Glutamatergic neuron (in vitro differentiated cells): ENCODE data around the gene GREM1. TPM values are rescaled to one million over a fixed set of nuclear protein-coding genes. Genes with fewer than 3 reads are reported as not detected.

Source experiments
- DNase-seq: peaks from one replicate; pipeline ENCODE4 v3.0.0; 2022
- H3K27ac Mint-ChIP-seq: one replicate; pipeline ENCODE4 v1.8.0; 2020; ENCODE audit warnings: mild to moderate bottlenecking, mixed read lengths, inconsistent platforms; ENCODE audit not compliant: unreplicated experiment
- H3K27me3 Mint-ChIP-seq: one replicate; pipeline ENCODE4 v1.8.0; 2020; ENCODE audit warnings: mild to moderate bottlenecking, moderate library complexity, mixed read lengths, inconsistent platforms; ENCODE audit not compliant: unreplicated experiment
- H3K36me3 Mint-ChIP-seq: one replicate; pipeline ENCODE4 v1.8.0; 2020; ENCODE audit warnings: mild to moderate bottlenecking, mixed read lengths, inconsistent platforms; ENCODE audit not compliant: unreplicated experiment
- H3K4me1 Mint-ChIP-seq: one replicate; pipeline ENCODE4 v1.8.0; 2020; ENCODE audit warnings: mild to moderate bottlenecking, low read depth, mixed read lengths, inconsistent platforms; ENCODE audit not compliant: unreplicated experiment
- H3K4me3 Mint-ChIP-seq: one replicate; pipeline ENCODE4 v1.8.0; 2020; ENCODE audit warnings: mild to moderate bottlenecking, mixed read lengths, inconsistent platforms; ENCODE audit not compliant: unreplicated experiment
- H3K9me3 Mint-ChIP-seq: one replicate; pipeline ENCODE4 v1.8.0; 2020; ENCODE audit warnings: mild to moderate bottlenecking, moderate library complexity, mixed read lengths, inconsistent platforms; ENCODE audit not compliant: unreplicated experiment
- total RNA-seq: library from RNA; stranded (reverse); fragmentation: NEBNext Ultra II Directional; extraction: Animal tissue kit (Norgen Biotek cat#: 25700); gene quantifications from one replicate; pipeline ENCODE4 v1.2.1, GENCODE V29; 2021; ENCODE audit not compliant: unreplicated experiment
- TF ChIP-seq, protein P1 (sequence below): fragments of 200-600 bp; sonication (generic); IDR thresholded peaks from one replicate; pipeline ENCODE4 v1.5.0; 2021; ENCODE audit not compliant: partially characterized antibody, unreplicated experiment

The GREM1 gene
- total RNA-seq, 1 donor from 2014 or later = not detected

DNA sequence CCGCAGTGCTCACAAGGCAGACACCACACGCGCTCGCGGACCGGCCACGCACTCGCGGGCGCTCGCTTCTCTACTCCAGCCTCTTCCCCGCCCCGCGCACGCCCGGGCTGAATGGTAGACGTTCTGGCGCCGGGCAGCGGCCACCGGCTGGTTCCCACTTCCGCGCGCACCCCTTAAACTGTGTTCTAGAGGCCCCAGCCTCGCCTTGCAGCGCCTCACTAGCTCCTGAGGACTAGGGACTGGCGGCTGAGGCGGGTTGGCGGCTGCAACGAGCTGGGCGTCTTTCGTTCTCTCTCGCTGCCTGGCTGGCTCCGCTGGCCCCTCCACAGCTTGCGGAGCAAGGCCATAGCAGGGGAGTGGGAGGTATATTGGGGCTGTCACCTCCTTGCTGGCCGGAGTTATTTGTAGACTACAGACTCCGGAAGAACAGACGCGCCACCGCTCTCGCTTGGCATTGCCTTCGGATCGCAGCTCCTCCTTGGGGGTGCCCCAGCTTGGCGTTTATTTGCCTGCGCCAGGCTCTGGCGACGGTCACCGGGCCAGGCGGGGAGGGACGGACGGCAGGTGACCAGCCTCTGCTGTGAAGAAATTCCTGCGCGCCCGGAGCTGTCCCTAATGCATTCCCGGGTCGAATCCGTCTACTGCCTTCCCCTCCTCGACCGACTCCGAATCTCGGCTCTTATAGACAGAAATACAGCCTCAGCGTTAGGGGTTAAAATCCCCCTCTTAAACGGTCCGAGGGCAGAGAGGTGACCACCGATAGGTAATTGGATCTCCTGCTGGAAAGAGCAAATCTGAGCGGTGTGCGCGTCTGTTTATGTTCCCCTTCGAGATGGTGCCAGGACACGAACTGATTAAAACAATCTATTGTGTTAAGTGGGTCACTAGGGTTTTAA, 1.3 kb downstream of the GREM1 start:
- TF ChIP-seq, protein P1, sequence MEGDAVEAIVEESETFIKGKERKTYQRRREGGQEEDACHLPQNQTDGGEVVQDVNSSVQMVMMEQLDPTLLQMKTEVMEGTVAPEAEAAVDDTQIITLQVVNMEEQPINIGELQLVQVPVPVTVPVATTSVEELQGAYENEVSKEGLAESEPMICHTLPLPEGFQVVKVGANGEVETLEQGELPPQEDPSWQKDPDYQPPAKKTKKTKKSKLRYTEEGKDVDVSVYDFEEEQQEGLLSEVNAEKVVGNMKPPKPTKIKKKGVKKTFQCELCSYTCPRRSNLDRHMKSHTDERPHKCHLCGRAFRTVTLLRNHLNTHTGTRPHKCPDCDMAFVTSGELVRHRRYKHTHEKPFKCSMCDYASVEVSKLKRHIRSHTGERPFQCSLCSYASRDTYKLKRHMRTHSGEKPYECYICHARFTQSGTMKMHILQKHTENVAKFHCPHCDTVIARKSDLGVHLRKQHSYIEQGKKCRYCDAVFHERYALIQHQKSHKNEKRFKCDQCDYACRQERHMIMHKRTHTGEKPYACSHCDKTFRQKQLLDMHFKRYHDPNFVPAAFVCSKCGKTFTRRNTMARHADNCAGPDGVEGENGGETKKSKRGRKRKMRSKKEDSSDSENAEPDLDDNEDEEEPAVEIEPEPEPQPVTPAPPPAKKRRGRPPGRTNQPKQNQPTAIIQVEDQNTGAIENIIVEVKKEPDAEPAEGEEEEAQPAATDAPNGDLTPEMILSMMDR = no peak
- H3K36me3 Mint-ChIP-seq = no peaks in the 10 kb centered on the region
- peaks cover 4% of the 10 kb centered on the region for H3K9me3 Mint-ChIP-seq
- peaks cover 23% of the 10 kb centered on the region for H3K27me3 Mint-ChIP-seq
- H3K4me3 Mint-ChIP-seq = peak overlapping the region; percentile 43
- DNase-seq = peak; percentile 40
- H3K27ac Mint-ChIP-seq = no peak overlapping the region
- peaks cover 3% of the 10 kb centered on the region for H3K4me1 Mint-ChIP-seq

DNA sequence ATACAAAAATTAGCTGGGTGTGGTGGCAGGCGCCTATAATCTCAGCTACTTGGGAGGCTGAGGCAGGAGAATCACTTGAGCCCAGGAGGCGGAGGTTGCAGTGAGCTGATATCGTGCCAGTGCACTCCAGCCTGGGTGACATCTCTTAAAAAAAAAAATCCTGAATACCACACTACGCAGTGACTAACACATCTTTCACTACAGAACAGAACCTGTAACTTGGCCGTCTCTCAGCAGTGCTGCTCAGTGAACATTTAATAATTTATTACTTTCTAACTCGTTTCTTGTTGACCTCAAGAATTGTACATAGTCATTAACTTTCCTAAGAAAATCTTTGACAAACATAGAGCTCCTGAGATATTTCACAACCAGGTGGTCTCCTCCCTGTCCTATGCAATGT, 3.8 kb downstream of the GREM1 start:
- Mint-ChIP-seq H3K4me3 (no peak overlapping the region), H3K27ac (no peak overlapping the region), H3K9me3 (peaks cover 4% of the 10 kb centered on the region), H3K4me1 (peaks cover 3% of the 10 kb centered on the region), H3K36me3 (no peaks in the 10 kb centered on the region), H3K27me3 (peaks cover 13% of the 10 kb centered on the region)
- TF ChIP-seq, protein P1 = no peak
- no peak for DNase-seq

DNA sequence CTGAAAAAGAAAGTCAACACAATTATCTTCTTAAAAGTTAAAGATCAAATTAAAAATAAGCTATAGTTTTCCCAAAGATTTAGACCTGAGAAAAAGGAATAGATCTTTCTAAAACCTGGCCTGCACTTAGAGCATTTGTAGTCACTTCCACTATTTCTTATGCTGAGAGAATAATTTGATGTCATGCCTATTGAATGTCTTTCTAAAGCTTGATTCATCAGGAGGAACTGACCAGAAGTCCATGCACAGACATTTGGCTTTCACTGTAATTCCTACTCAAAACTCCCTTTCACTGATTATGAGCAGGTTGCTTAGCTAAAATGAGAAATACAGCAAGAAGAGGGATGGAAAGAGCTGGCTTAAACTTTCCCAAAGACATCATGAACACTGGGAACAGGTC, 4.3 kb downstream of the GREM1 start:
- H3K36me3 Mint-ChIP-seq = no peaks in the 10 kb centered on the region
- no peak overlapping the region for H3K27ac Mint-ChIP-seq
- H3K4me1 Mint-ChIP-seq = peaks cover 3% of the 10 kb centered on the region
- TF ChIP-seq, protein P1 = no peak
- no peak for DNase-seq
- peaks cover 11% of the 10 kb centered on the region for H3K27me3 Mint-ChIP-seq
- H3K4me3 Mint-ChIP-seq = no peak overlapping the region
- H3K9me3 Mint-ChIP-seq = peaks cover 4% of the 10 kb centered on the region

DNA sequence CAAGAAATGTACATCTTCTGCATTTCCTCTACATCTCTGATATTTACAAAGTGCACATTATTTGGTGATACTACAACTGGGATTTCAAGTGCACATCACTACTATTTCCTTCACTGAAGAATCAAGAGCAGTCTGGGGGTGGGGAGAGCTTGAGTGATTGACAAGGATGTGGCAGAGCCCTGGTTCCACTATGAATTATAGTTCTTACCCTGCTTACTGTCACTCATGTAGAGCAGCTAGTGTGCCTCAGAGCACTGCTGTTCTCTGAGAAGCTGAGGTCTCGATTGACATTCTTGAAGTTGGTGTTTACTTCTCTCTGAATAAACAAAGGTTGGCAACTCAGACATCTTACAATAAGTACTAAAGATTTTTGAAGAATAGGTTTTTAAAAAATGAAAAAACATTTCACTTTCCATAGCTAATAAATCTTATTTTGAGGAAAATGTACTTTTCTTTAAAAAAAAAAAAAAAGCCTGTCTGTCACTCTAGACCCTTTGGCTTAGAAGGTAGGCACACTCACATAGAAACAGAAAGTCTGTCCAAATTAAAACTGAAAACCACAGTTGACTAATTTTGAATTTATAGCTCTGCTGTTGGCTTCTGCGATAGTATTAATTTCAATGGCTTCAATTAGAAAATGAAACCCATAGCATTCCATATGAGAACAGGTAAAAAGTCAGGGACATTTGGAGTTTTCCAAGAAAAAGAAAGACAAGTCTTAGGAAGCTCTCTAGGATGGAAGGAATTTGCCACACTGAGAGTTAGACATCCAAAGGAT, 5.6 kb downstream of the GREM1 start:
- no peak for DNase-seq
- Mint-ChIP-seq H3K4me1 (peaks cover 3% of the 10 kb centered on the region), H3K36me3 (no peaks in the 10 kb centered on the region), H3K9me3 (peaks cover 4% of the 10 kb centered on the region), H3K27ac (no peak overlapping the region), H3K4me3 (no peak overlapping the region), H3K27me3 (peaks cover 11% of the 10 kb centered on the region)
- TF ChIP-seq, protein P1 = no peak
